ENCODE results near the gene CEP192. TPM values are rescaled to one million over a fixed set of nuclear protein-coding genes. Genes with fewer than 3 reads are reported as not detected.
A peak's percentile ranks its signal among the peaks of the same experiment; 100 is the strongest.
"Not testable (repeated sequence)": the region's sequence is repeated elsewhere in the genome, so short reads cannot be mapped to it uniquely, and the experiment has no call there.

The CEP192 gene
- total RNA-seq, 2 donors from 2014 or later = 41.7 to 51.5 TPM

GRCh38 chr18:13043066-13043465, 51.9 kb downstream of the CEP192 start:
- DNase-seq (ENCODE audit: low spot score in 2 of 2) = no peak
- H3K9me3 Mint-ChIP-seq = no peaks in the 10 kb centered on the region
- no peak for ATAC-seq
- no peak overlapping the region for H3K27ac Mint-ChIP-seq
- H3K36me3 Mint-ChIP-seq = peaks cover 32 to 62% of the 10 kb centered on the region in 2 donors

GRCh38 chr18:13048061-13048595, 57.0 kb downstream of the CEP192 start:
- no peaks in the 10 kb centered on the region for H3K9me3 Mint-ChIP-seq

GRCh38 chr18:13051159-13051558, 60.0 kb downstream of the CEP192 start:
- DNase-seq (ENCODE audit: low spot score in 2 of 2) = peak in 1 of 2 donors; percentile 34
- Mint-ChIP-seq H3K27ac (peak overlapping the region in 1 of 2 donors; percentile 1), H3K36me3 (peaks cover 27 to 50% of the 10 kb centered on the region in 2 donors), H3K9me3 (no peaks in the 10 kb centered on the region)
- peak in 1 of 2 donors; percentile 57 for ATAC-seq

More at GRCh38 chr18:13048061-13048595, 57.0 kb downstream of the CEP192 start:
- ATAC-seq (no peak), DNase-seq (ENCODE audit: low spot score in 2 of 2) (no peak)
- Mint-ChIP-seq H3K27ac (no peak overlapping the region), H3K36me3 (peaks cover 31 to 64% of the 10 kb centered on the region in 2 donors)

GRCh38 chr18:13051950-13052349, 60.8 kb downstream of the CEP192 start:
- ATAC-seq (peak in 1 of 2 donors; percentile 25), DNase-seq (ENCODE audit: low spot score in 2 of 2) (no peak)
- peak overlapping the region in 1 of 2 donors; percentile 69 for H3K27ac Mint-ChIP-seq
- H3K9me3 Mint-ChIP-seq = no peaks in the 10 kb centered on the region
- H3K36me3 Mint-ChIP-seq = peaks cover 27 to 45% of the 10 kb centered on the region in 2 donors

GRCh38 chr18:13054336-13054735, 63.2 kb downstream of the CEP192 start:
- Mint-ChIP-seq H3K27ac (no peak overlapping the region), H3K9me3 (no peaks in the 10 kb centered on the region), H3K36me3 (peaks cover 14 to 40% of the 10 kb centered on the region in 2 donors)
- DNase-seq (ENCODE audit: low spot score in 2 of 2) = no peak
- ATAC-seq = no peak

GRCh38 chr18:13061630-13062189, 70.5 kb downstream of the CEP192 start:
- DNase-seq (ENCODE audit: low spot score in 2 of 2) (no peak), ATAC-seq (no peak)
- Mint-ChIP-seq H3K9me3 (no peaks in the 10 kb centered on the region), H3K36me3 (peaks cover 4 to 47% of the 10 kb centered on the region in 2 donors), H3K27ac (no peak overlapping the region)

GRCh38 chr18:13067124-13067523, 76.0 kb downstream of the CEP192 start:
- DNase-seq (ENCODE audit: low spot score in 2 of 2) = no peak
- peak; percentile 48 to 50 for ATAC-seq
- Mint-ChIP-seq H3K9me3 (no peaks in the 10 kb centered on the region), H3K27ac (peak overlapping the region in 1 of 2 donors; percentile 13), H3K36me3 (peaks cover 8 to 45% of the 10 kb centered on the region in 2 donors)

GRCh38 chr18:13067966-13068365, 76.8 kb downstream of the CEP192 start:
- H3K9me3 Mint-ChIP-seq = no peaks in the 10 kb centered on the region
- peaks cover 8 to 41% of the 10 kb centered on the region in 2 donors for H3K36me3 Mint-ChIP-seq
- DNase-seq (ENCODE audit: low spot score in 2 of 2) (no peak), ATAC-seq (no peak)
- no peak overlapping the region for H3K27ac Mint-ChIP-seq

- H3K27ac Mint-ChIP-seq = peak overlapping the region in 1 of 2 donors; percentile 52
- no peaks in the 10 kb centered on the region for H3K9me3 Mint-ChIP-seq
- DNase-seq (ENCODE audit: low spot score in 2 of 2) (no peak), ATAC-seq (no peak)
- H3K36me3 Mint-ChIP-seq = peaks cover 19 to 33% of the 10 kb centered on the region in 2 donors
Measured at GRCh38 chr18:13070460-13070859, 79.3 kb downstream of the CEP192 start.

- Mint-ChIP-seq H3K27ac (no peak overlapping the region), H3K9me3 (peaks cover 6 to 8% of the 10 kb centered on the region in 2 donors), H3K36me3 (peaks cover 55 to 68% of the 10 kb centered on the region in 2 donors)
- no peak for ATAC-seq
- DNase-seq (ENCODE audit: low spot score in 2 of 2) = no peak
Measured at GRCh38 chr18:13076886-13077285, 85.7 kb downstream of the CEP192 start.

- peaks cover 6 to 8% of the 10 kb centered on the region in 2 donors for H3K9me3 Mint-ChIP-seq
- H3K27ac Mint-ChIP-seq = no peak overlapping the region
- ATAC-seq = no peak
- DNase-seq (ENCODE audit: low spot score in 2 of 2) = no peak
- H3K36me3 Mint-ChIP-seq = peaks cover 61 to 74% of the 10 kb centered on the region in 2 donors
Measured at GRCh38 chr18:13077473-13077872, 86.3 kb downstream of the CEP192 start.

GRCh38 chr18:13078065-13078464, 86.9 kb downstream of the CEP192 start:
- not testable (repeated sequence) for H3K27ac Mint-ChIP-seq; H3K9me3 Mint-ChIP-seq; DNase-seq (ENCODE audit: low spot score in 2 of 2); ATAC-seq
- H3K36me3 Mint-ChIP-seq = peaks cover 65 to 80% of the 10 kb centered on the region in 2 donors

GRCh38 chr18:13086906-13087305, 95.7 kb downstream of the CEP192 start:
- Mint-ChIP-seq H3K27ac (no peak overlapping the region), H3K9me3 (no peaks in the 10 kb centered on the region), H3K36me3 (peaks cover 43 to 49% of the 10 kb centered on the region in 2 donors)
- ATAC-seq = no peak
- DNase-seq (ENCODE audit: low spot score in 2 of 2) = no peak

- Mint-ChIP-seq H3K9me3 (no peaks in the 10 kb centered on the region), H3K27ac (no peak overlapping the region), H3K36me3 (peaks cover 35 to 44% of the 10 kb centered on the region in 2 donors)
- DNase-seq (ENCODE audit: low spot score in 2 of 2) (no peak), ATAC-seq (no peak)
Measured at GRCh38 chr18:13095466-13095865, 104.3 kb downstream of the CEP192 start.

- no peaks in the 10 kb centered on the region for H3K9me3 Mint-ChIP-seq
- peaks cover 29 to 45% of the 10 kb centered on the region in 2 donors for H3K36me3 Mint-ChIP-seq
- H3K27ac Mint-ChIP-seq = no peak overlapping the region
- ATAC-seq (no peak), DNase-seq (ENCODE audit: low spot score in 2 of 2) (no peak)
Measured at GRCh38 chr18:13096232-13096631, 105.1 kb downstream of the CEP192 start.

- H3K27ac Mint-ChIP-seq = no peak overlapping the region
- H3K36me3 Mint-ChIP-seq = peaks cover 29 to 46% of the 10 kb centered on the region in 2 donors
- DNase-seq (ENCODE audit: low spot score in 2 of 2) (no peak), ATAC-seq (no peak)
- no peaks in the 10 kb centered on the region for H3K9me3 Mint-ChIP-seq
Measured at GRCh38 chr18:13096719-13097118, 105.6 kb downstream of the CEP192 start.

GRCh38 chr18:13098104-13098503, 106.9 kb downstream of the CEP192 start:
- H3K9me3 Mint-ChIP-seq; ATAC-seq; H3K27ac Mint-ChIP-seq; DNase-seq (ENCODE audit: low spot score in 2 of 2): not testable (repeated sequence)
- H3K36me3 Mint-ChIP-seq = peaks cover 43 to 60% of the 10 kb centered on the region in 2 donors

- Mint-ChIP-seq H3K36me3 (peaks cover 43 to 57% of the 10 kb centered on the region in 2 donors), H3K9me3 (no peaks in the 10 kb centered on the region), H3K27ac (peak overlapping the region in 1 of 2 donors; percentile 22)
- DNase-seq (ENCODE audit: low spot score in 2 of 2) = no peak
- ATAC-seq = no peak
Measured at GRCh38 chr18:13099113-13099512, 108.0 kb downstream of the CEP192 start.
